A549 (cell line): Measurements from ENCODE around the gene TLR3. TPM values are rescaled to one million over a fixed set of nuclear protein-coding genes. Genes with fewer than 3 reads are reported as not detected.
A peak's percentile ranks its signal among the peaks of the same experiment; 100 is the strongest.

ENCODE experiments used
- ATAC-seq, 2 experiments: fragments of 200-7000 bp in 1 of 2; fragments of >200 bp in 1 of 2; cut with Nextera tagmentation in 1 of 2; cut with Tn5 transposase in 1 of 2; 3 replicates each; pipeline versions ENCODE4 v1.8.0 to v1.9.1; 2018 to 2020; ENCODE audit warnings: mild to moderate bottlenecking in 1 of 2, moderate library complexity in 1 of 2
- CTCF ChIA-PET: fragments of 300-600 bp; sonication (Branson Sonifier 250); formaldehyde crosslinking; extraction: SDS; loops from one replicate; lab custom pipeline; 2021; ENCODE audit warnings: antibody characterized with exemption, inconsistent platforms; lab: Yijun Ruan, JAX
- POLR2A ChIA-PET: fragments of 350-600 bp; formaldehyde crosslinking; extraction: SDS; loops from one replicate; lab custom pipeline; 2021; ENCODE audit warnings: antibody characterized with exemption, inconsistent platforms; lab: Yijun Ruan, JAX
- DNase-seq, 2 experiments: peaks; one replicate each; pipeline versions ENCODE4 v3.0.0 to v3.0.0-alpha.2; 2011 to 2016; ENCODE audit warnings: low read depth in 1 of 2, low spot score in 1 of 2
- FAIRE-seq: peaks from 2 replicates; lab custom pipeline; 2011; peaks lifted over from hg19 to GRCh38; lab: Jason Lieb, UNC
- H3K27ac ChIP-seq, 2 experiments: fragments of >200 bp; sonication (Bioruptor Twin); formaldehyde crosslinking; 3 replicates each; pipeline ENCODE4 v1.5.1; 2016 to 2017
- H3K4me1 ChIP-seq: fragments of >200 bp; sonication (Bioruptor Twin); formaldehyde crosslinking; 3 replicates; pipeline ENCODE4 v1.6.1; 2016
- H3K4me2 ChIP-seq: fragments of >200 bp; sonication (Bioruptor Twin); formaldehyde crosslinking; 3 replicates; pipeline ENCODE4 v1.6.1; 2016
- H3K4me3 ChIP-seq: fragments of >200 bp; sonication (Bioruptor Twin); formaldehyde crosslinking; 3 replicates; pipeline ENCODE4 v1.5.1; 2016
- H3K9me3 ChIP-seq: fragments of >200 bp; sonication (Bioruptor Twin); formaldehyde crosslinking; 3 replicates; pipeline ENCODE4 v1.6.1; 2016
- CTCF ChIP-seq: fragments of >200 bp; sonication (Bioruptor Twin); formaldehyde crosslinking; IDR thresholded peaks from 3 replicates; pipeline ENCODE4 v1.5.1; 2016
- E2F6 ChIP-seq: IDR thresholded peaks from 2 replicates; pipeline ENCODE4 v1.6.1; 2012; ENCODE audit warnings: low read depth, borderline replicate concordance
- HEYL ChIP-seq: fragments of 250-450 bp; sonication (Bioruptor Pico); IDR thresholded peaks from 2 replicates; pipeline ENCODE4 v1.8.0; 2021; ENCODE audit warnings: mild to moderate bottlenecking, moderate library complexity
- HOXB13 ChIP-seq: fragments of 250-450 bp; sonication (Bioruptor Pico); IDR thresholded peaks from 2 replicates; pipeline ENCODE4 v1.5.0; 2020; ENCODE audit warnings: low read depth, mild to moderate bottlenecking, moderate library complexity
- JUN ChIP-seq, 2 experiments: fragments of >200 bp; sonication (Bioruptor Twin); formaldehyde crosslinking; IDR thresholded peaks; 2 replicates in 1 of 2; 3 replicates in 1 of 2; pipeline ENCODE4 v1.6.1; 2016 to 2017
- NPAS2 ChIP-seq: fragments of 250-450 bp; sonication (Bioruptor Pico); IDR thresholded peaks from 2 replicates; pipeline ENCODE4 v1.8.0; 2022; ENCODE audit warnings: mild to moderate bottlenecking, moderate library complexity, borderline replicate concordance
- PBX3 ChIP-seq: IDR thresholded peaks from 2 replicates; pipeline ENCODE4 v1.6.1; 2012
- PHF8 ChIP-seq: fragments of 200-600 bp; sonication (generic); IDR thresholded peaks from 2 replicates; pipeline ENCODE4 v1.6.1; 2016; ENCODE audit warnings: low read depth, mild to moderate bottlenecking, antibody characterized with exemption, moderate library complexity, borderline replicate concordance
- POLR2AphosphoS2 ChIP-seq: conservative IDR thresholded peaks from 2 replicates; pipeline ENCODE4 v1.6.1; 2012; ENCODE audit warnings: low read length, improper control_type of control experiment, inconsistent platforms
- RAD21 ChIP-seq, 2 experiments: fragments of >200 bp in 1 of 2; sonication (Bioruptor Twin) in 1 of 2; formaldehyde crosslinking in 1 of 2; IDR thresholded peaks in 1 of 2; conservative IDR thresholded peaks in 1 of 2; 2 replicates in 1 of 2; 3 replicates in 1 of 2; pipeline ENCODE4 v1.6.1; 2012 to 2018; ENCODE audit warnings: inconsistent platforms in 1 of 2
- SMC3 ChIP-seq: fragments of >200 bp; sonication (Bioruptor Twin); formaldehyde crosslinking; IDR thresholded peaks from 3 replicates; pipeline ENCODE4 v1.6.1; 2018; ENCODE audit warnings: inconsistent platforms
- USF2 ChIP-seq: fragments of 450-650 bp; IDR thresholded peaks from 2 replicates; pipeline ENCODE4 v1.6.1; 2014; ENCODE audit warnings: antibody characterized with exemption
- WGBS: methylation state at CpG from one replicate; pipeline ENCODE4 v1.1.6; 2017; ENCODE audit errors: missing lambda C conversion rate; 5-methylcytosine and 5-hydroxymethylcytosine counted together
- polyA plus RNA-seq, 4 experiments: library from polyadenylated mRNA; depleted of rRNA in 3 of 4; stranded (reverse); fragments of >200 nt; fragmentation: RNase III in 1 of 4; extraction: RNeasy Plus Mini Kit Qiagen cat#74134 plus additional on column Dnase treatment in 1 of 4; gene quantifications; 2 replicates in 3 of 4; 3 replicates in 1 of 4; pipeline ENCODE4 v1.2.3, GENCODE V29; 2011 to 2017
- small RNA-seq, 6 experiments: library from RNA; depleted of rRNA; stranded (forward); fragments of <200 nt; gene quantifications; one replicate each; pipeline ENCODE3, GENCODE V24; 2012

The TLR3 gene
- polyA plus RNA-seq, 2 of the 4 experiments (the other 2 are of a cell fraction) = 0.09 to 0.81 TPM

GRCh38 chr4:186137196-186137794 is 68.3 kb downstream of the TLR3 start:
- no peak for FAIRE-seq
- WGBS = 57% methylated on average over 6 of the region's 6 CpGs
- H3K4me1 ChIP-seq = no peaks in the 10 kb centered on the region
- DNase-seq = peak; percentile 11
- H3K27ac ChIP-seq = no peak overlapping the region
- ChIA-PET POLR2A (no interaction called here), CTCF (interaction anchor here (0.5 to 4.8 kb wide), 29 partner anchors 8 to 1586 kb away, joined by 3 to 27 read pairs (median 3); partner anchors contain the start of gene TLR3)
- H3K9me3 ChIP-seq = no peaks in the 10 kb centered on the region
- TF ChIP-seq USF2 (no peak), PHF8 (no peak), SMC3 (peak; percentile 48; the same call in 2 of the 3 replicates), CTCF (peak; percentile 67), HEYL (CRISPR knock-in tag) (no peak), POLR2AphosphoS2 (no peak), JUN (IDR thresholded peaks at IDR 0.05) (no peak), RAD21 (conservative IDR thresholded peaks at IDR 0.05 in 1 of 2, IDR thresholded peaks at IDR 0.05 in 1 of 2) (peak; percentile 58 to 66), PBX3 (no peak), NPAS2 (CRISPR knock-in tag) (no peak), HOXB13 (CRISPR knock-in tag) (no peak), E2F6 (no peak)
- no peak overlapping the region for H3K4me3 ChIP-seq
- peak in 1 of 2 experiments; percentile 48; a peak in 1 of 6 replicates for ATAC-seq
- H3K4me2 ChIP-seq = no peak overlapping the region

Small RNAs within 50 kb of the gene (small RNA-seq; reads per million reads assigned to genes)
- gene RF00322 = 0 reads per million in 6 experiments
- 0 reads per million in 6 experiments for gene RNU4-64P

Other genes starting within 250 kb of the TLR3 start
- gene FAM149A, start 35.5 kb downstream of the TLR3 start, polyA plus RNA-seq (2011; rRNA removed) = 3.0 and 3.9 TPM in 2 replicates
- gene FAM149A, start 35.5 kb downstream of the TLR3 start, polyA plus RNA-seq (2017; fragmentation: RNase III; extraction: RNeasy Plus Mini Kit Qiagen cat#74134 plus additional on column Dnase treatment) = 1.4 to 1.8 TPM (median 1.7 TPM) in 3 replicates
- 5.0 and 5.5 TPM in 2 replicates for gene CYP4V2, start 122.4 kb downstream of the TLR3 start, polyA plus RNA-seq (2011; rRNA removed)
- 2.8 to 3.3 TPM (median 3.0 TPM) in 3 replicates for gene CYP4V2, start 122.4 kb downstream of the TLR3 start, polyA plus RNA-seq (2017; fragmentation: RNase III; extraction: RNeasy Plus Mini Kit Qiagen cat#74134 plus additional on column Dnase treatment)
- gene KLKB1, start 158.4 kb downstream of the TLR3 start, polyA plus RNA-seq (2011; rRNA removed) = 0.19 TPM in 1 of 2 replicates, not detected in the other
- gene KLKB1, start 158.4 kb downstream of the TLR3 start, polyA plus RNA-seq (2017; fragmentation: RNase III; extraction: RNeasy Plus Mini Kit Qiagen cat#74134 plus additional on column Dnase treatment) = 0.08 to 0.13 TPM in 2 of 3 replicates, not detected in the other
- gene F11, start 197.0 kb downstream of the TLR3 start, polyA plus RNA-seq (2011; rRNA removed) = not detected in 2 replicates
- not detected in 3 replicates for gene F11, start 197.0 kb downstream of the TLR3 start, polyA plus RNA-seq (2017; fragmentation: RNase III; extraction: RNeasy Plus Mini Kit Qiagen cat#74134 plus additional on column Dnase treatment)